ENCODE measurements around the gene ETS1.
A peak's percentile ranks its signal among the peaks of the same experiment; 100 is the strongest.

Gene ETS1

GRCh38 chr11:128517451-128518230 lies 69.7 kb downstream of the ETS1 start:
- DNase-seq (ENCODE audit: low spot score), result peak; percentile 36

- no peak for DNase-seq (ENCODE audit: low spot score)
Measured at GRCh38 chr11:128516886-128517285, 70.5 kb downstream of the ETS1 start.

GRCh38 chr11:128515826-128516778 lies 71.3 kb downstream of the ETS1 start:
- DNase-seq (ENCODE audit: low spot score), result no peak

GRCh38 chr11:128515086-128515485 lies 72.3 kb downstream of the ETS1 start:
- DNase-seq (ENCODE audit: low spot score), result no peak

GRCh38 chr11:128513915-128514681 lies 73.3 kb downstream of the ETS1 start:
- no peak for DNase-seq (ENCODE audit: low spot score)

GRCh38 chr11:128512474-128512996 lies 74.8 kb downstream of the ETS1 start:
- no peak for DNase-seq (ENCODE audit: low spot score)

GRCh38 chr11:128511712-128512111 lies 75.6 kb downstream of the ETS1 start:
- no peak for DNase-seq (ENCODE audit: low spot score)

GRCh38 chr11:128509621-128510389 lies 77.6 kb downstream of the ETS1 start:
- DNase-seq (ENCODE audit: low spot score), result no peak

GRCh38 chr11:128508770-128509510 lies 78.4 kb downstream of the ETS1 start:
- peak; percentile 39 for DNase-seq (ENCODE audit: low spot score)

- no peak for DNase-seq (ENCODE audit: low spot score)
Measured at GRCh38 chr11:128507936-128508335, 79.4 kb downstream of the ETS1 start.

- DNase-seq (ENCODE audit: low spot score), result peak; percentile 81
Measured at GRCh38 chr11:128506999-128507611, 80.3 kb downstream of the ETS1 start.

- no peak for DNase-seq (ENCODE audit: low spot score)
Measured at GRCh38 chr11:128506356-128506755, 81.0 kb downstream of the ETS1 start.

- no peak for DNase-seq (ENCODE audit: low spot score)
Measured at GRCh38 chr11:128505449-128506065, 81.8 kb downstream of the ETS1 start.

GRCh38 chr11:128504486-128504885 lies 82.9 kb downstream of the ETS1 start:
- DNase-seq (ENCODE audit: low spot score), result no peak

- no peak for DNase-seq (ENCODE audit: low spot score)
Measured at GRCh38 chr11:128503245-128503991, 83.9 kb downstream of the ETS1 start.

GRCh38 chr11:128502726-128503125 lies 84.6 kb downstream of the ETS1 start:
- no peak for DNase-seq (ENCODE audit: low spot score)

GRCh38 chr11:128501632-128502549 lies 85.5 kb downstream of the ETS1 start:
- DNase-seq (ENCODE audit: low spot score), result no peak

- DNase-seq (ENCODE audit: low spot score), result no peak
Measured at GRCh38 chr11:128501008-128501407, 86.3 kb downstream of the ETS1 start.
